GM19328 (cell line): Measurements from ENCODE around the gene ISLR.

Experiments
- ATAC-seq: cut with Tn5 transposase; IDR thresholded peaks from one replicate; pipeline ENCODE4 v1.9.1; 2021; ENCODE audit warnings: mild to moderate bottlenecking, moderate library complexity; ENCODE audit not compliant: unreplicated experiment

Gene ISLR

GRCh38 chr15:74170875-74171578, 2.5 kb upstream of the ISLR start:
- ATAC-seq, result no peak

DNA sequence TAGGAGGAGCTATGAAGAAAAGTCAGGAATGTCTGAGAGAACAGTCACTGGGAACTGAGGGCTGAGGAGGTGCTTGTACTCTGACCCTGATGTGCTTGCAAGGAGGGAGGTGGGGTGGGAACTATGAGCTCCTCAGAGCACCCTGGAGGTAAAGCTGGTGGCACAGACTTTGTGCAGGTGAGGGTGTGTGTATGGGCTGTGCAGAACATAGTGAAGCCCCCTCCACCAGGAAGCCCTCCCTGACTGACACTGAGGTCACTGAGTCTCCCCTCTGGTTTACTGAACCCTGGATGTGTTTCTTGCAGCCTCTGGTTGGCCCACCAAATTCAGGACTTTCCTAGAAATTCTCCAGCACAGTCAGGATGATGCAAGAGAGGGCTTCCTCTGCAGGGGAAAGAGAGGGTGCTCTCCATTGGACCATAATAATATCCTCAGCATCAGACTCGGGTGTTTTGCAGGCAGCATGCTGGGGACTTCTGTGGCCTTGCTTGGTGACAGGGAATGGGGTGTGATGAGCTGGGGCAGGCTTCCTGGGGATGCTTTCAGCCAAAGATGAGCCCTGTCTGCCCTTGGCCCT, 1.5 kb upstream of the ISLR start:
- ATAC-seq, result no peak

- ATAC-seq, result no peak
Measured at GRCh38 chr15:74172701-74173379, 670 bp upstream of the ISLR start.

GRCh38 chr15:74174219-74174957, 878 bp downstream of the ISLR start:
- no peak for ATAC-seq

GRCh38 chr15:74174958-74175253, 1.4 kb downstream of the ISLR start:
- ATAC-seq, result no peak

DNA sequence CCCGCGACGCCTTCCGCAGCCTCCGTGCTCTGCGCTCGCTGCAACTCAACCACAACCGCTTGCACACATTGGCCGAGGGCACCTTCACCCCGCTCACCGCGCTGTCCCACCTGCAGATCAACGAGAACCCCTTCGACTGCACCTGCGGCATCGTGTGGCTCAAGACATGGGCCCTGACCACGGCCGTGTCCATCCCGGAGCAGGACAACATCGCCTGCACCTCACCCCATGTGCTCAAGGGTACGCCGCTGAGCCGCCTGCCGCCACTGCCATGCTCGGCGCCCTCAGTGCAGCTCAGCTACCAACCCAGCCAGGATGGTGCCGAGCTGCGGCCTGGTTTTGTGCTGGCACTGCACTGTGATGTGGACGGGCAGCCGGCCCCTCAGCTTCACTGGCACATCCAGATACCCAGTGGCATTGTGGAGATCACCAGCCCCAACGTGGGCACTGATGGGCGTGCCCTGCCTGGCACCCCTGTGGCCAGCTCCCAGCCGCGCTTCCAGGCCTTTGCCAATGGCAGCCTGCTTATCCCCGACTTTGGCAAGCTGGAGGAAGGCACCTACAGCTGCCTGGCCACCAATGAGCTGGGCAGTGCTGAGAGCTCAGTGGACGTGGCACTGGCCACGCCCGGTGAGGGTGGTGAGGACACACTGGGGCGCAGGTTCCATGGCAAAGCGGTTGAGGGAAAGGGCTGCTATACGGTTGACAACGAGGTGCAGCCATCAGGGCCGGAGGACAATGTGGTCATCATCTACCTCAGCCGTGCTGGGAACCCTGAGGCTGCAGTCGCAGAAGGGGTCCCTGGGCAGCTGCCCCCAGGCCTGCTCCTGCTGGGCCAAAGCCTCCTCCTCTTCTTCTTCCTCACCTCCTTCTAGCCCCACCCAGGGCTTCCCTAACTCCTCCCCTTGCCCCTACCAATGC, 2.0 kb downstream of the ISLR start:
- ATAC-seq, result no peak

DNA sequence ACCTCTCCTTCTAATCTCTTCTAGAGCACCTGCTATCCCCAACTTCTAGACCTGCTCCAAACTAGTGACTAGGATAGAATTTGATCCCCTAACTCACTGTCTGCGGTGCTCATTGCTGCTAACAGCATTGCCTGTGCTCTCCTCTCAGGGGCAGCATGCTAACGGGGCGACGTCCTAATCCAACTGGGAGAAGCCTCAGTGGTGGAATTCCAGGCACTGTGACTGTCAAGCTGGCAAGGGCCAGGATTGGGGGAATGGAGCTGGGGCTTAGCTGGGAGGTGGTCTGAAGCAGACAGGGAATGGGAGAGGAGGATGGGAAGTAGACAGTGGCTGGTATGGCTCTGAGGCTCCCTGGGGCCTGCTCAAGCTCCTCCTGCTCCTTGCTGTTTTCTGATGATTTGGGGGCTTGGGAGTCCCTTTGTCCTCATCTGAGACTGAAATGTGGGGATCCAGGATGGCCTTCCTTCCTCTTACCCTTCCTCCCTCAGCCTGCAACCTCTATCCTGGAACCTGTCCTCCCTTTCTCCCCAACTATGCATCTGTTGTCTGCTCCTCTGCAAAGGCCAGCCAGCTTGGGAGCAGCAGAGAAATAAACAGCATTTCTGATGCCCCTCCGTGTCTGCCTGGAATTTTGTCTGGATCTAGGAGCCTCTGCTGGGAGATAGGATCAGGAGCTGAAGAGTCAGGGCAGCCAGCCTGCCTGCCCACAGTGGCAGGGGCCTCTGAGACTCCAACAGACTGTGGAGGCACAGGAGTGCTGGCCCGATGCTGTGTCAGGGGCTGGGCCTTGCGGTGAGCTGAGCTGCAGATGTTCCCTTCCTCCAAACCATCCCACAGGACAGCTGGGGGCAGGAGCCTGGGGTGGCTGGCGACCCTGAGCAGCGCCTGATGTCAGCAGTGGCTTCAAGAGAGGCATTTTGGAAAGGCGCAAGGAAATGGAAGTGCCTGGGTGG, 3.0 kb downstream of the ISLR start:
- no peak for ATAC-seq

- no peak for ATAC-seq
Measured at GRCh38 chr15:74178326-74179100, 5.0 kb downstream of the ISLR start.

- ATAC-seq, result no peak
Measured at GRCh38 chr15:74179101-74179841, 5.8 kb downstream of the ISLR start.

DNA sequence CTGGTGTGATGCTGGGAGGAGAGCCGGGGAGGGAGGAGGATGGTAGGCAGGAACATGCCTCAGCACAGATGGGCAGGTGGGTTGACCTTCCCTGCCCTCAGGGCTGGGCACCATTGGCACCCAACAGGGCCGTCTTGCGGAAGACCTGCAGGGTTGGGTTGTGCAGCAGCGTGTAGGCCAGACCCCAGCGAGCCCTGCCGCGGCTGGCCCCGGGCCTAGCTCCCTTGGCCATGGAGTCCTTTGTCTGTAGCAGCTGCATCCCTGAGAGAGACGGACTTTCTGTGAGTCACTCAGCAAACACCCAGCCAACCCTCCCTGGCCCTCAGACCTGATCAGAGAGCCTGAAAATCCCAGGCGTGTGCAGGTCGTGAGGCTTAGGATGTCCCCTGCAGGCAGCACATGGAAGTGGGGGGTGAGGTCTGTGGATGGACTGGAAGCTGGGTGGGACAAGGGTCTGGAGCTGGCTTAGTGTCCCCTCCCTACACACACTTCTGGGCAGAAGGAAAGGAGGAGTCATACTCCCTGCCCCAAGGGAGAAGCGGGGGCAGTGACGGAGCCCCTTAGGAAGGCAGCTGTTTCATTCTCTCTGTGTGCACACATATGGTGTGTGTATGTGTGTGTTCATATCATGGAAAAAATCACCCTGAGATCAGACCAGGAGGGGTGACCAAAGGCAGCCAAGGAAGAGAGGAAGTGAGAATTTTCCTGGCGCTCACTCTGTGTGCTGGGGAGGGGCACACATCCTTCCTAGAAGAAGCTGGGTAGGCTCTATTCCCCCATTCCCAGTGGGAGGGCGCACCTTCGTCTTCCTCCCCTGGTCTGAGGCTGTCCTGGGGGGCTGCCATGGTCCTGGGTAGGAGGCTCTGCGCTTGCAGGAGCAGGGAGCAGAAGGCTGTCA, 6.7 kb downstream of the ISLR start:
- no peak for ATAC-seq

- no peak for ATAC-seq
Measured at GRCh38 chr15:74180881-74181602, 7.5 kb downstream of the ISLR start.

DNA sequence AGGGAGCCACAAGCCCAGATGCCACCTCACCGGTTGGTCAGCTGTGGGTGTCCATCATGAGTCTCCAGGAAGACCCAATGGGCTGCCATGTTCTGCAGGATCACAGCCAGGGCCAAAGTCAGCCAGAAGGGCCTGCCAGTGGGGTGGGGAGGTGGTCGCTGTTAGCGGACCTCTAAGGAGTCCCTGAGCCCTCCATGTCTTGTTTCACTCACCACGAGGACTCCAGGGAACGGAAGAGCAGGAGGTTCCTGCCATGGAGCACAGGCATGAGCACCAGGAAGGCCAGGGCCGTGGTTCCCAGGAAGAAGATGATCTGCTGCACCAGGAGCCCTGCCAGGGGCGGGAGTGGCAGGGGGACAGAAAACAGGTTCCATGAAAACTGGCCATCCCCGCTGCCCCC, 8.6 kb downstream of the ISLR start:
- no peak for ATAC-seq

DNA sequence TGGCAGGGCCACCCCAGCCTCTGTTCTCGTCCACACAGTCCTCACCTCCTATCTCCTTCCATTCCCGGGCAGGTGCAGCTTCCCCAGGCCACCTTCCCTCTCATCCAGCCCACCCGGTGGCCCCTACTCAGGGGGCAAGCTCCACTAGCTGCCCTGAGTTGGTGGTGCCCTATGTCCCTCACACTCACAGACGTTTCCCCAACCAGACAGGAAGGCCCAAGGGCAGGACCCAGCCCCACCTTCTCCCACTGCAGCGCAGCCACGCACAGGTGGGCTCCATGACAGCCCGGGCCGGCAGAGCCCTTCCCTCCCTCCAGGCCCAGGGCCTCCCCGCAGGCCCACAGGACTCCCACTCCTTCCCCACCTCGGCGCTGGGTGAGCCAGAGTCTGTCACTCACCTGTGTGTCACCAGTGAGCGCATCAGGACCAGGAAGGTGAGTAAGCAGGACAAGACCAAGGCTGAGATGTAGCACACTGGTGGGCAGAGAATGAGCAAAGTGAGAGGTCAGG, 11.1 kb downstream of the ISLR start:
- no peak for ATAC-seq

GRCh38 chr15:74185710-74186348, 12.3 kb downstream of the ISLR start:
- ATAC-seq, result no peak

GRCh38 chr15:74188216-74188615, 14.7 kb downstream of the ISLR start:
- ATAC-seq, result no peak

DNA sequence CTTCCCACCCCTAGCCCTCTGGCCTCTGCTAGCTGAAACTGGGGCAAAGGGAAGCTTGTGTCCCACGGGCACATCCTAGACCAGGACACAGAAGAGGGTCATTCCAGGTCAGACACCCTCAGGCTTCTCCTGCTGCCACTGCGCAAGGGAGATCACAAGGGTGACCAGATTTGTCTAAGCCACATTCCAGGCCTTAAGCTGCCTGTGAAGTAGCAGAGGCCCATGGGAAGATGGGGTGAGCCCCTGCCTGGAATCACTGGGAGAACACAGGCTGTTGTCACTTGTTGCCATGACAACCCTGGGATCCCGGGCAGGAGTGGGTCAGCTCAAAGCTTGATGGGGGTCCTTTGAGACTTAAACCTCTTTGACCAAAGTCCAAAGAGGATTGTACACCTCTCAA, 18.3 kb downstream of the ISLR start:
- no peak for ATAC-seq
